KOPT-K1 (cell line): Measurements from ENCODE around the gene DTX3.
"Not testable (repeated sequence)": the region's sequence is repeated elsewhere in the genome, so short reads cannot be mapped to it uniquely, and the experiment has no call there.

Experiments
- H3K27ac ChIP-seq: fragments of 200-600 bp; sonication (generic); 2 replicates; pipeline ENCODE4 v1.5.1; 2016; ENCODE audit warnings: antibody characterized with exemption, mild to moderate bottlenecking, low read depth, low read length; ENCODE audit not compliant: poor library complexity, severe bottlenecking
- H3K36me3 ChIP-seq: fragments of 200-600 bp; sonication (generic); 2 replicates; pipeline ENCODE4 v1.5.1; 2017; ENCODE audit warnings: antibody characterized with exemption, mild to moderate bottlenecking, low read length, moderate library complexity; ENCODE audit not compliant: insufficient read depth
- H3K9me3 ChIP-seq: fragments of 200-600 bp; sonication (generic); 2 replicates; pipeline ENCODE4 v1.5.1; 2017; ENCODE audit warnings: antibody characterized with exemption, low read length, mild to moderate bottlenecking; ENCODE audit not compliant: insufficient read depth, poor library complexity, severe bottlenecking

The DTX3 gene

GRCh38 chr12:57618431-57618830, 13.8 kb downstream of the DTX3 start:
- H3K36me3 ChIP-seq, H3K27ac ChIP-seq, H3K9me3 ChIP-seq: not testable (repeated sequence)

GRCh38 chr12:57618966-57619433, 14.4 kb downstream of the DTX3 start:
- Histone ChIP-seq H3K27ac (no peak overlapping the region), H3K36me3 (no peaks in the 10 kb centered on the region), H3K9me3 (no peaks in the 10 kb centered on the region)

- H3K27ac ChIP-seq, result no peak overlapping the region
- no peaks in the 10 kb centered on the region for H3K9me3 ChIP-seq
These were observed 15.0 kb downstream of the DTX3 start for GRCh38 chr12:57619434-57620244.

GRCh38 chr12:57620245-57620935, 15.8 kb downstream of the DTX3 start:
- Histone ChIP-seq H3K9me3 (no peaks in the 10 kb centered on the region), H3K27ac (no peak overlapping the region), H3K36me3 (no peaks in the 10 kb centered on the region)

More at GRCh38 chr12:57619434-57620244, 15.0 kb downstream of the DTX3 start:
- H3K36me3 ChIP-seq, result no peaks in the 10 kb centered on the region

- H3K36me3 ChIP-seq, result no peaks in the 10 kb centered on the region
- no peak overlapping the region for H3K27ac ChIP-seq
These were observed 16.4 kb downstream of the DTX3 start for GRCh38 chr12:57620936-57621496.

GRCh38 chr12:57621497-57622292, 17.1 kb downstream of the DTX3 start:
- H3K27ac ChIP-seq, result no peak overlapping the region
- H3K9me3 ChIP-seq, result no peaks in the 10 kb centered on the region
- no peaks in the 10 kb centered on the region for H3K36me3 ChIP-seq

More at GRCh38 chr12:57620936-57621496, 16.4 kb downstream of the DTX3 start:
- no peaks in the 10 kb centered on the region for H3K9me3 ChIP-seq

- H3K27ac ChIP-seq, result no peak overlapping the region
- no peaks in the 10 kb centered on the region for H3K9me3 ChIP-seq
- H3K36me3 ChIP-seq, result no peaks in the 10 kb centered on the region
These were observed 17.9 kb downstream of the DTX3 start for GRCh38 chr12:57622293-57623245.

- Histone ChIP-seq H3K9me3 (no peaks in the 10 kb centered on the region), H3K27ac (no peak overlapping the region), H3K36me3 (no peaks in the 10 kb centered on the region)
These were observed 18.8 kb downstream of the DTX3 start for GRCh38 chr12:57623385-57623784.

- H3K36me3 ChIP-seq, result no peaks in the 10 kb centered on the region
These were observed 19.3 kb downstream of the DTX3 start for GRCh38 chr12:57623811-57624390.

GRCh38 chr12:57624441-57625220, 20.0 kb downstream of the DTX3 start:
- Histone ChIP-seq H3K9me3 (no peaks in the 10 kb centered on the region), H3K27ac (no peak overlapping the region), H3K36me3 (no peaks in the 10 kb centered on the region)

More at GRCh38 chr12:57623811-57624390, 19.3 kb downstream of the DTX3 start:
- Histone ChIP-seq H3K9me3 (no peaks in the 10 kb centered on the region), H3K27ac (no peak overlapping the region)

- Histone ChIP-seq H3K36me3 (no peaks in the 10 kb centered on the region), H3K9me3 (no peaks in the 10 kb centered on the region), H3K27ac (no peak overlapping the region)
These were observed 20.8 kb downstream of the DTX3 start for GRCh38 chr12:57625261-57626032.

- no peaks in the 10 kb centered on the region for H3K36me3 ChIP-seq
- H3K27ac ChIP-seq, result no peak overlapping the region
- H3K9me3 ChIP-seq, result no peaks in the 10 kb centered on the region
These were observed 21.7 kb downstream of the DTX3 start for GRCh38 chr12:57626111-57626920.
